Right lobe of liver (tissue), 6 donors: Measurements from ENCODE around the gene KLHL25. TPM values are rescaled to one million over a fixed set of nuclear protein-coding genes. Genes with fewer than 3 reads are reported as not detected.

Experiments used
- ATAC-seq, 4 donors: fragments of 200-7000 bp; cut with Tn5 transposase; one replicate each; pipeline ENCODE4 v1.9.1; 2020; ENCODE audit warnings: mild to moderate bottlenecking in 4 of 4, moderate library complexity in 4 of 4
- DNase-seq, 3 donors: peaks; one replicate each; pipeline ENCODE4 v3.0.0-alpha.2; 2020
- H3K27ac ChIP-seq, 3 donors: fragments of 200-600 bp; one replicate each; pipeline ENCODE4 v1.8.0; 2022
- H3K27me3 ChIP-seq, 2 donors: fragments of 200-600 bp; one replicate each; pipeline ENCODE4 v1.8.0; 2022
- H3K36me3 ChIP-seq, 4 donors: fragments of 200-600 bp; sonication (generic) in 1 of 4; one replicate each; pipeline versions ENCODE4 v1.5.1 to v1.8.0; 2017 to 2022; ENCODE audit warnings: control low read depth in 1 of 4
- H3K4me1 ChIP-seq, 4 donors: fragments of 200-600 bp; sonication (generic) in 1 of 4; one replicate each; pipeline versions ENCODE4 v1.5.1 to v1.8.0; 2017 to 2022; ENCODE audit warnings: control low read depth in 1 of 4
- H3K4me3 ChIP-seq, 3 donors: fragments of 200-600 bp; one replicate each; pipeline ENCODE4 v1.8.0; 2022
- H3K9me3 ChIP-seq, 4 donors: fragments of 200-600 bp; sonication (generic) in 1 of 4; one replicate each; pipeline versions ENCODE4 v1.5.1 to v1.8.0; 2017 to 2022; ENCODE audit warnings: control low read depth in 1 of 4
- CTCF ChIP-seq, 4 donors: fragments of 200-600 bp in 3 of 4; fragments of 450-650 bp in 1 of 4; IDR thresholded peaks; one replicate each; pipeline versions ENCODE4 v1.5.1 to v1.8.0; 2016 to 2022; ENCODE audit warnings: antibody characterized with exemption in 4 of 4, mild to moderate bottlenecking in 2 of 4
- POLR2A ChIP-seq: fragments of 450-650 bp; IDR thresholded peaks from one replicate; pipeline ENCODE4 v1.6.1; 2017; ENCODE audit warnings: antibody characterized with exemption, mild to moderate bottlenecking
- WGBS: methylation state at CpG from one replicate; pipeline ENCODE4 v1.1.6; 2018; ENCODE audit warnings: low coverage, low lambda C conversion rate; ENCODE audit not compliant: insufficient coverage; ENCODE audit errors: missing lambda C conversion rate; 5-methylcytosine and 5-hydroxymethylcytosine counted together
- intact Hi-C, 2 donors: fragments of 100-400 bp; cut with DNase I; formaldehyde crosslinking; loops; one replicate each; pipeline versions ENCODE4 v1.11.2 to v1.14.1; 2022
- total RNA-seq, 6 experiments: library from RNA; depleted of rRNA in 2 of 6; stranded (reverse); fragments of >200 nt in 2 of 6; fragmentation: NEBNext Ultra II Directional in 3 of 6; extraction: Animal tissue kit (Norgen Biotek cat#: 25700) in 3 of 6; gene quantifications; one replicate each; pipeline versions ENCODE4 v1.1.0 to v1.2.4, GENCODE V29; 2016 to 2023
- donor health status: DM: no; HTN: yes; CAD: no.
- donor health status: DM: no; HTN: no; CAD: no.
- donor health status: DM: no; HTN: no; CAD: no.
- donor health status: DM: no; HTN: yes; CAD: no.
- donor health status: DM: no; HTN: yes; CAD: no.

Gene KLHL25
- total RNA-seq, 6 experiments from 2014 or later: 5.8 to 21.7 (median 13.4) TPM

- DNase-seq (peak; percentile 83 to 88 (median 84)), ATAC-seq (peak; percentile 79 to 85 (median 82))
- Histone ChIP-seq H3K9me3 (no peaks in the 10 kb centered on the region), H3K4me1 (peaks cover 0 to 22% (median 4%) of the 10 kb centered on the region in 4 donors), H3K27me3 (no peaks in the 10 kb centered on the region), H3K27ac (no peak overlapping the region), H3K4me3 (no peak overlapping the region), H3K36me3 (peaks cover 0 to 14% (median 0%) of the 10 kb centered on the region in 4 donors)
- intact Hi-C loops: loop anchor here in 1 of 2 donors (10.0 kb wide), 1 partner anchor 82 kb away; no protein-coding TSS in a partner anchor
- TF ChIP-seq POLR2A (no peak), CTCF (IDR thresholded peaks at IDR 0.05) (no peak)
- 24% methylated on average over 6 of the region's 8 CpGs for WGBS
These were observed 42.2 kb downstream of the KLHL25 start for GRCh38 chr15:85752491-85752961.

GRCh38 chr15:85752124-85752475 lies 42.6 kb downstream of the KLHL25 start:
- H3K4me3 ChIP-seq: no peak overlapping the region
- peaks cover 0 to 21% (median 4%) of the 10 kb centered on the region in 4 donors for H3K4me1 ChIP-seq
- no peak for TF ChIP-seq CTCF (IDR thresholded peaks at IDR 0.05)
- TF ChIP-seq POLR2A: no peak
- H3K27me3 ChIP-seq: no peaks in the 10 kb centered on the region
- H3K36me3 ChIP-seq: peaks cover 0 to 18% (median 0%) of the 10 kb centered on the region in 4 donors
- WGBS: no CpG with 5 or more reads among the region's 15 CpGs
- intact Hi-C loops: loop anchor here in 1 of 2 donors (10.0 kb wide), 1 partner anchor 83 kb away; no protein-coding TSS in a partner anchor
- ATAC-seq (no peak), DNase-seq (peak in 1 of 3 donors; percentile 41)
- H3K27ac ChIP-seq: no peak overlapping the region
- H3K9me3 ChIP-seq: no peaks in the 10 kb centered on the region

DNA sequence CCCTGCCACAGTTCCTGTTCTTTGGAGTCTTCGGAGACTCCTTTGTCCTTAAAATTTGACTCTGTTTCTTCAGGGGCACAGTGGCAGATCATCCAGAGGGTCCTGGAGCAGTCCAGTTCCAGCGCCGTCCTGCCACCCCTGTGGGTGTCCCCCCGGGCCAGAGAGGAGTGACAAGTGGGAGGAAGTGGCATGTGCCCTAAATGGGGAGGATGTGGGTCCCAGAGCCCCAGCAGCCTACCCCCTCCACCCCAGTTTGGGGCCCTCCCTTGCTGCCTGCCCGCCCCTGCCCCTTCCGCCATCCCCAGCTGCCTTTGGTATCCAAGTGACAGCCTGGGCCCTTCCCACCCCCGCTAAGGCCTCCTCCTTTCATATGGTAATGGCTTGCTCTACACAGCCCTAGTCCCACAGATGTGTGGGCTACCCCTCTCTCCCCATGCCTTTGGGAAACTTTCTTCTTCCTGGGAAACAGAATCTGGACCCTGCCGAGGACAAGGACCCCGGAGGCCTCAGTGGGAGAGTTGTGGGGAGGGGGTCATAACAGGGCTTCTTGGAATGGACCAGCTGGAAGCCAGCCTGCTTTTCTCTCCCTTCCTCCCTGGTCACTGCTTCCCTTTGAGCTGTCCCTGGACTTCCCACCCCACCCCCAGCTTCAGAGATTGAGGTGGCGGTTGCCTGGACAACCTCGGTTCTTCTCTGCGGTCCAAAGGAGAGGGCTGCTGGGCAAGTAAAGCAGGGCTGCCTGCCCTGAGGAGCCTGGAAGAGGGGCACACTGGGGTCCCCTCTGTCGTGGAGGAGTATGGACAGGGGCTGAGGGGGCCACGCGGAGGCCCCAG lies 43.2 kb downstream of the KLHL25 start:
- DNase-seq: peak in 1 of 3 donors; percentile 44
- H3K27ac ChIP-seq: no peak overlapping the region
- no peak overlapping the region for H3K4me3 ChIP-seq
- ATAC-seq: no peak
- H3K4me1 ChIP-seq: peaks cover 0 to 21% (median 4%) of the 10 kb centered on the region in 4 donors
- no peaks in the 10 kb centered on the region for H3K9me3 ChIP-seq
- peaks cover 0 to 24% (median 1%) of the 10 kb centered on the region in 4 donors for H3K36me3 ChIP-seq
- intact Hi-C loops: loop anchor here in 1 of 2 donors (10.0 kb wide), 1 partner anchor 83 kb away; no protein-coding TSS in a partner anchor
- TF ChIP-seq POLR2A (no peak), CTCF (IDR thresholded peaks at IDR 0.05) (no peak)
- WGBS: 73% methylated on average over 6 of the region's 15 CpGs
- no peaks in the 10 kb centered on the region for H3K27me3 ChIP-seq

DNA sequence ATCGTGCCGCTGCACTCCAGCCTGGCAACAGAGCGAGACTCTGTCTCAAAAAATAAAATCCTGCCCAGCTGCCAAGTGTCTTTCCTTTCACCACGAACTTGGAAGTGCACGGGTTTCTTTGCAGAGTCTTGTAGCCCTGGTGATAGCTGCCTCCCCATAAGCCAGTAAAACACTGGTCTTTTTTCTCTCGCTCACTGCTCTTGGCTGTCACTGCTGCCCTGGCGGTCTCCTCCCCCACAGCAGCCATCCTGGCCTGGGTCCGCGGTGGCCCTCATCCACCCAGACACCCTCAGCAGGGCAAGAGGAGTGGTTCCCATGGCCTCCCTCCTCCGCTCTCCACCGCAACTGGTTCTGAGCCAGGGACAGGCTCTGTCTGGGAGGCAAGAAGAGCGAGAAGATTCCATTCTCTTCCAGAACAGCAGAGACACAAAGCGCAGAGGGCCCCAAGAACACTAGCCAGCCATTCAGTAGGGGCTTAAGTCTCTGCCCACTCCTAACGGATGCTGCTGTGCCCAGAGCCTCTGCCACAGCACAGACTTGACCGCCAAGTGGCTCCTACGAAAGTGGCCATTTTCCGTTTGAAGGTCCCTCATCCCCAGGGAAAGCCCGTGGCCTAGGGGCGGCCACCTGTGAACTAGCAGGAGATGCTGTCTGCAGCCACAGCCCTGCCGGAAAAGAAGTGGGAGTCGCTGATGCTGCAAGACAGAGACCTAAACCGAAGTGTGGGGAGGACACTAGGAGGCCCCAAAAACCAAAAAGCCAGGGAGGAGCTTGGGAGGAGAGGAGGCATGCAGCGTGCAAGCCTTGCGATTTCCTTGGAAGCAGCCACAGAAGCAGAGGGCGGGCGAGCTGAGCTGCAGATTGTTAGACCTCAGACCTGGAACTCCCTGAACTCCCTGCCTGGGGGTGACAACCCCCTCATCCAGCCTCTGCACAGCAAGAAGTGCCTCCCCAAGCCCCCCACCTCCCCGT lies 44.1 kb downstream of the KLHL25 start:
- peaks cover 0 to 21% (median 4%) of the 10 kb centered on the region in 4 donors for H3K4me1 ChIP-seq
- no peaks in the 10 kb centered on the region for H3K9me3 ChIP-seq
- H3K27me3 ChIP-seq: no peaks in the 10 kb centered on the region
- H3K27ac ChIP-seq: peak overlapping the region in 1 of 3 donors; percentile 24
- ATAC-seq: peak in 1 of 4 donors; percentile 8
- WGBS: 69% methylated on average over 13 of the region's 27 CpGs
- DNase-seq: peak in 1 of 3 donors; percentile 45
- H3K36me3 ChIP-seq: peaks cover 0 to 31% (median 3%) of the 10 kb centered on the region in 4 donors
- TF ChIP-seq CTCF (IDR thresholded peaks at IDR 0.05): no peak
- TF ChIP-seq POLR2A: no peak
- no peak overlapping the region for H3K4me3 ChIP-seq
- intact Hi-C loops: loop anchor here in 1 of 2 donors (10.0 kb wide), 1 partner anchor 84 kb away; no protein-coding TSS in a partner anchor
